ENCODE data around the gene RDH5.
A peak's percentile ranks its signal among the peaks of the same experiment; 100 is the strongest.

The RDH5 gene

DNA sequence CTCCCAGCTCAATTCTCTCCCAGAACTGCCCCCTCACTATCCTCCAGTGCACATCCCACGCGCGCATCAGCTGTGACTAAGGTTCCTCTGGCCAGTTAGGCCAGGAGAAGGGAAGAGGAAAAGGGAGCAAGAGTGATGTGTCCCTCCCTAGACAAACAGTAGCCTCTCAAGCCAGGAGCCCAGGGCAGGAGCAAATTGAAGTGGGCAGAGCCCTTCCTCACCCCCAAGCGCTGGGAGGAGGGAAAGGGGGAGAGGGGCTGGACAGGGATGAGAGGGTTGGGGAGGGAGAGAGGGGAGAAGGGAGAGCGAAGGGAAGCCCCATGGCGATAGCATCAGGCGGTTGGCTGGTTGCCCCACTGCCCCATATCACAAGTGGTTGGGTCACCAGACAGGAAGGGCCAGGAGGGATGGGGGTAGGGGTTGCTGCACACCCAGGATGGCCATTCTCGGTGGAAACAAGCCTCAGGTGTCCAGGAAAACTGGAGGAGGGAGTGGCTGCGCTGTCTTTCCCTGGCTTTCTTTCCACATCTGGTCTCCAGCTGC is 7.5 kb downstream of the RDH5 start:
- Histone ChIP-seq H3K4me3 (ENCODE audit: low read length) (peak overlapping the region; percentile 95), H3K9me3 (ENCODE audit: control insufficient read depth, low read length) (no peaks in the 10 kb centered on the region), H3K36me3 (ENCODE audit: control insufficient read depth, insufficient read depth, low read length) (peaks cover 31% of the 10 kb centered on the region), H3K9ac (ENCODE audit: low read length) (peak overlapping the region; percentile 97), H3K27me3 (ENCODE audit: control insufficient read depth, insufficient read depth, low read length) (no peaks in the 10 kb centered on the region), H3K4me1 (ENCODE audit: control insufficient read depth, insufficient read depth, low read length) (peaks cover 67% of the 10 kb centered on the region)

DNA sequence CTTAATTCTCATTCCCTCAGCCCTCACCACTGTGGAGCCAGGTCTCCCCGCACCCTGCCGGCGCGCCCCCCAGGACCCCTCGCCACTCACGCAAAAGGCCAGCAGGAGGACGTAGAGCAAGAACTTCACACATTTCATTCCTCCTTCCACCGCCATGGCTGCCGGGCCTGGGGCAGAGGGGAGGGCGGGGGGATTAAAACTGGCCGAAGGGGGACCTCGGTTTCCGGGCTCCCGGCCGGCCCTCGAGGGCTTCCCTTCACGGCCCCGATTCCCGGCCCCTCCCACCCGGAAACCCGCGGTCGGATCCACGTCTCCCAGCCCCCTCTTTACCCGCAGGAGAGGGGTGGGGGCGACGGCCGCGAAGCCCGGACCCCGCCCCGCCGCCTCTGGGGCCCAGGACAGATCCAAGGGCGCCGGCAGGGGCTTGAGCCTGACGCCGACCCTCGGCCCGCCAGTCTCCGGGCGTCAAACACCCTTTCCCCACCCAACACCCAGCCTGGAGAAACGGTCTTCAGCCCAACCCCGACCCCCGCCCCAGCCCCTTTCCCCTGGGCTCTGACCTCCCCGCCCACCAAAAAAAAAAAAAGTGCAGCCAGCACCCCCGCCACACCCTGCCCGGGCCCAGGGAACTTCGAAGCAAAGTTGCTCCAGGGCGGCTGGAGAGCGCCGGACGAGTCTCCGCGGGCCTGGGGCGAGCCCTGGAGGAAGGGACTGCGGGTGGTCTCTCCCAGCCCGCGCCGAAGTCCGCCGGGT is 8.2 kb downstream of the RDH5 start:
- Histone ChIP-seq H3K4me1 (ENCODE audit: control insufficient read depth, insufficient read depth, low read length) (peaks cover 61% of the 10 kb centered on the region), H3K9me3 (ENCODE audit: control insufficient read depth, low read length) (no peaks in the 10 kb centered on the region), H3K36me3 (ENCODE audit: control insufficient read depth, insufficient read depth, low read length) (peaks cover 31% of the 10 kb centered on the region), H3K27me3 (ENCODE audit: control insufficient read depth, insufficient read depth, low read length) (no peaks in the 10 kb centered on the region), H3K4me3 (ENCODE audit: low read length) (peak overlapping the region; percentile 99), H3K9ac (ENCODE audit: low read length) (peak overlapping the region; percentile 97)

DNA sequence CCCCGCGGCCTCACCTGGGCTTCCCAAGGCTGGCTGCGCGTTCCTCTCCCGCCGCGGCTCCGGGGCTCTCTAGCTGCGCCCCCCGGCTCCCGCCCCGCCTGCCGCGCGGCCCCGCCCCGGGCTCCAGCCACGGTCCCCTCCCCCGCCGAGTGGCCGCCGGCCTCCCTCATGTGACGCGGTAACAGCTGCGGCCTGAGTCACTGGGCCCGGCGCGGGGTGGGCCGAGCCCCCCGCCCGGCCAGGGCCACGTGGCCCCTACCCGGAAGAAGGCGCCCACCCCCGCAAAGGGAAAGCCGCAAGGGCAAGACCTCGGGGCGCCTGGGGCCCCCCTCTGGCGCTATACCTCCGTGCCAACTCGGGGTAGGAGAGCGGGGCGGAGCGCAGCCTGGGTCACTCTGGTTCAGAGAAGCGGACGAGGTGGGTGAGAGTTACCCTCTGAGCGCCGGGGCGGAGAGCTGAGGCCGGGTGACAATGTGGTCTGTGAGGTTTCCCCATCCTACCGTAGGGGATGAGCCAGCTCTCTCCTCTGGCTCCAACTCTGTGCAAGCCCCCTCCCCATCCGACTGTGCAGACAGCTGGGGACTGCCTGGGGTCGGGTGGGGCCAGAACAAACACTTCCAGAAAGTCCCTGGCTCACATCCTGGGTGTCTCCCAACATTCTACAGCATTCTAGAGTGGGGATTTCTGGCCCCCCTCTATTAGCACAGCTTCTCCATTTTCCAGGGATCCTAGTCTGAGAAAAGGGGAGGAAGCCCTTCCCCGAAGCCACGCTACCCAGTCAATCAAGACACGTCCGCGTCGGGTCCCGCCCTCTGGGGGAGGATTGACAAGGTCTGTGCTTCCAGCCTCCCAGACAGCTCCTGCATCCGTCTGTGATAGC is 9.0 kb downstream of the RDH5 start, which contains the start of gene CD63:
Gene CD63, minus strand, starts transcription at position 71 of the 880 bp plus-strand sequence. CDS start 668 bp downstream, outside the sequence.
- Histone ChIP-seq H3K4me3 (ENCODE audit: low read length) (peak within 1 kb of the TSS; percentile 99), H3K9me3 (ENCODE audit: control insufficient read depth, low read length) (no peaks in the 10 kb centered on the region), H3K36me3 (ENCODE audit: control insufficient read depth, insufficient read depth, low read length) (peaks cover 28% of the 10 kb centered on the region), H3K27me3 (ENCODE audit: control insufficient read depth, insufficient read depth, low read length) (no peaks in the 10 kb centered on the region), H3K9ac (ENCODE audit: low read length) (peak within 1 kb of the TSS; percentile 97), H3K4me1 (ENCODE audit: control insufficient read depth, insufficient read depth, low read length) (peaks cover 53% of the 10 kb centered on the region)

DNA sequence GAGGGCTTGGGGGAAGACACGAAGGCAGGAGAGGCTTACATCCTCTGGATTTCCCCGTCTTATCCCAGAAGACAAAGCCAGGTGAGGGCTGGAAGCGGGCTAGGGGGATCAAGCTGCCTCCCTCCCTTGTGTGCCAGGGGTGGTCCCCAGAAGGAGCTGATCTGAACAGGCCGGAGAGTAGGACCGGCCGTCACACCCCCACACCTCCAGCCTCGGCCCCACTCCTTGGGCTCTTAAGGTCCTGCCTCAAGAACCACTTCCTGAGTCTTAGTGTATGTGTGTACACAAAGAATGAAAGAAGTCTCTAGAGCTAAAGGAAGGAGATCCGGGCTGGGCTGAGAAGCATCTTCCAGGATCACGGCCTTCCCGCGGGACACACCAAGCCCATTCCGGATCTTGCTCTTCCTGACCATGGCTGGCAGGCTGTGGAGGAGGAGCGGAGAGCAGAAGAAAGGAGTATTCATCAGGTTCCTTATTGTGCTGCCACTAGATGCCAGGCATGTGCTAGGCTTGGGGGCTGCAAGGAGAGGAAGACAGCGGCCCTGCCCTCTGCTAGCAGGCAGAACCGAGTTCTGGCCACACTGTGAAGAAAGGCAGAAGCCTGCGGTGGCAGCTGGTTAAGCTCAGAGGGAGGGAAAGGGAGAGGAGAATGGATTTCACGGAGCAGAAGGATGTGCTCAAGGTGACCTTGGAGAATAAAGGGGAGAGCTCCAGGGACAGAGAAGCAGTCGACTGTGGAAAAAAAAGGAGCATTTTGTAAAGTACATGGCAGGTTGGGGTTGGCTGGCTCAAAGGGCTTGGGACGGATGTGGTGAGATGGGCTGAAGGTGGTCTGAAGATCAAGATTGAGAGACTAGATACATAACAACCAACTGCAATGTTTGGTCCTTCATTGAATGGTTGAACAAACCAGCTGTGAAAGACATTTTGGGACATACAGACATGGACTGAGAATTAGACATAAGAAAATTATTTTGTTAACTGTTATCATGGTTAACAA is 9.9 kb downstream of the RDH5 start:
- peak overlapping the region; percentile 97 for H3K9ac ChIP-seq (ENCODE audit: low read length)
- peak overlapping the region; percentile 99 for H3K4me3 ChIP-seq (ENCODE audit: low read length)
- no peaks in the 10 kb centered on the region for H3K27me3 ChIP-seq (ENCODE audit: control insufficient read depth, insufficient read depth, low read length)
- no peaks in the 10 kb centered on the region for H3K9me3 ChIP-seq (ENCODE audit: control insufficient read depth, low read length)
- H3K36me3 ChIP-seq (ENCODE audit: control insufficient read depth, insufficient read depth, low read length) = peaks cover 19% of the 10 kb centered on the region
- peaks cover 44% of the 10 kb centered on the region for H3K4me1 ChIP-seq (ENCODE audit: control insufficient read depth, insufficient read depth, low read length)

DNA sequence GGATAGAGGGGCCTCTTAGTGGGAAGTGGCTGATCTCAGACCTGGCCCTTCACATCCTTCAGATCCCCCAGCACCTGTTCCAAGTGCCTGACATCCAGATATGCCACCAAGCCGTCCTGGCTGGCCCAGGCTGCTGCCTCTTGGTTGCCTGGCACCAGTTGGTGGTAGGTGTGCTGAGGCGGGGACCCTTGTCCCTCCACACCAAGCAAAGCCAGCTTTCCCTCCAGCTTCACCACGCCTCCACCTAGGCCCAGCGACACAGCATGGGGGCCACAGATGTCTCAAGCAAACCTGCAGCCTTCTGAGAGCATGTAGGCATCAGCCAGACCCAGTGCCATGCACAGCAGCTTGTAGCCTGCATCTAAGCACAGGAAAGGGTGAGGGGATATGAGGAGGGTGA is 12.1 kb downstream of the RDH5 start:
- Histone ChIP-seq H3K9ac (ENCODE audit: low read length) (no peak overlapping the region), H3K36me3 (ENCODE audit: control insufficient read depth, insufficient read depth, low read length) (no peaks in the 10 kb centered on the region), H3K4me3 (ENCODE audit: low read length) (no peak overlapping the region), H3K27me3 (ENCODE audit: control insufficient read depth, insufficient read depth, low read length) (no peaks in the 10 kb centered on the region), H3K9me3 (ENCODE audit: control insufficient read depth, low read length) (no peaks in the 10 kb centered on the region), H3K4me1 (ENCODE audit: control insufficient read depth, insufficient read depth, low read length) (peaks cover 26% of the 10 kb centered on the region)

DNA sequence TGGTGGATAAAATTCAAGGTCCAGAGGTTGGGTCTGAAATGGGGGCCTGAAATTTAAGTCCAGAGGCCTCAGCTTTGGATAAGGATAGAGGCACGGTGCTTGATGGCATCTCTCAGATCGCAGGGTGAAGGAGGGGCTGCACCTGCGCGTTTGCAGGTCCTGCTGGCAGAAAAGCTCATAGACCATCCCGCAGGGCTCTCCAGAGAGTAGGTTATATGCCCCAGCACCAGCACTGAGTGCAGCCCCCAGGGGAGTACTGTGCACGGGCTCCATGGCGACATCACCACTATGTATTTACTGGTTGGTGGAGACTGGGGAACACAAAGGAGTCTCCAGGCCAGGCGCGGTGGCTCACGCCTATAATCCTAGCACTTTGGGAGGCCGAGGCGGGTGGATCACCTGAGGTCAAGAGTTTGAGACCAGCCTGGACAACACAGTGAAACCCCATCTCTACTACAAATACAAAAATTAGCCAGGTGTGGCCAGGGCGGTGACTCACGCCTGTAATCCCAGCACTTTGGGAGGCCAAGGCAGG is 12.9 kb downstream of the RDH5 start:
- Histone ChIP-seq H3K4me3 (ENCODE audit: low read length) (no peak overlapping the region), H3K9me3 (ENCODE audit: control insufficient read depth, low read length) (no peaks in the 10 kb centered on the region), H3K4me1 (ENCODE audit: control insufficient read depth, insufficient read depth, low read length) (peaks cover 26% of the 10 kb centered on the region), H3K36me3 (ENCODE audit: control insufficient read depth, insufficient read depth, low read length) (no peaks in the 10 kb centered on the region), H3K27me3 (ENCODE audit: control insufficient read depth, insufficient read depth, low read length) (no peaks in the 10 kb centered on the region), H3K9ac (ENCODE audit: low read length) (no peak overlapping the region)

DNA sequence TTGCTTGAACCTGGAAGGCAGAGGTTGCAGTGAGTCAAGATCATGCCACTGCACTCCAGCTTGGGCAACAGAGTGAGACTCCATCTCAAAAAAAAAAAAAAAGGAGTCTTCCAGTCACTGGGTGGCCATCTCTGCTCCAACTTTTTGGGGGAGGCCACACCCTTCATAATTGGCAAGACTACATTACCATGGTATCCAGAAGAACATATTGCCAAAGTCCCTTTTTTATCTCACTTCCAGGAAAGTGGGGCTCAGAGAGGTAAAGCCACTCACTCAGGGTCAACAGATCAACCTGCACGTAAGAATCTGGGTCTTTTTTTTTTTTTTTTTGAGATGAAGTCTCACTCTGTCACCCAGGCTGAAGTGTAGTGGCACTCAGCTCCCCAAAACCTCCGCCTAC is 13.7 kb downstream of the RDH5 start:
- no peaks in the 10 kb centered on the region for H3K9me3 ChIP-seq (ENCODE audit: control insufficient read depth, low read length)
- peaks cover 29% of the 10 kb centered on the region for H3K4me1 ChIP-seq (ENCODE audit: control insufficient read depth, insufficient read depth, low read length)
- no peak overlapping the region for H3K9ac ChIP-seq (ENCODE audit: low read length)
- H3K36me3 ChIP-seq (ENCODE audit: control insufficient read depth, insufficient read depth, low read length) = no peaks in the 10 kb centered on the region
- no peaks in the 10 kb centered on the region for H3K27me3 ChIP-seq (ENCODE audit: control insufficient read depth, insufficient read depth, low read length)
- H3K4me3 ChIP-seq (ENCODE audit: low read length) = no peak overlapping the region

DNA sequence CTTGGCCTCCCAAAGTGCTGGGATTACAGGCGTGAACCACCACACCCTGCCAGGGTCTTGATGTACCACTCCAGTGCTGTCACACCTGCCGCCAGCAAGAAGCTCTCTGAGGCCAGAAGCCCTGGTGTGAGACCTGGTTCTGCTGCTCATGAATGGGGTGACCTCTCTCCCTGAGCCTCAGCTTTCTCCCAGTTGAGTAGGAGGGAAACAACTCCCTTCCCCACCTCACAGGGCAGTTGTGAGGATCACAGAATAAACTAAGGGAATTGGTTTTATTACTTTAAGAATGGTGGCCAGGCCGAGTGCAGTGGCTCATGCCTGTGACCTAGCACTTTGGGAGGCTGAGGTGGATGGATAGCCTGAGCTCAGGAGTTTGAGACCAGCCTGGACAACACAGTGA is 14.4 kb downstream of the RDH5 start:
- H3K27me3 ChIP-seq (ENCODE audit: control insufficient read depth, insufficient read depth, low read length) = no peaks in the 10 kb centered on the region
- peaks cover 24% of the 10 kb centered on the region for H3K4me1 ChIP-seq (ENCODE audit: control insufficient read depth, insufficient read depth, low read length)
- no peaks in the 10 kb centered on the region for H3K9me3 ChIP-seq (ENCODE audit: control insufficient read depth, low read length)
- no peak overlapping the region for H3K9ac ChIP-seq (ENCODE audit: low read length)
- no peak overlapping the region for H3K4me3 ChIP-seq (ENCODE audit: low read length)
- H3K36me3 ChIP-seq (ENCODE audit: control insufficient read depth, insufficient read depth, low read length) = no peaks in the 10 kb centered on the region

DNA sequence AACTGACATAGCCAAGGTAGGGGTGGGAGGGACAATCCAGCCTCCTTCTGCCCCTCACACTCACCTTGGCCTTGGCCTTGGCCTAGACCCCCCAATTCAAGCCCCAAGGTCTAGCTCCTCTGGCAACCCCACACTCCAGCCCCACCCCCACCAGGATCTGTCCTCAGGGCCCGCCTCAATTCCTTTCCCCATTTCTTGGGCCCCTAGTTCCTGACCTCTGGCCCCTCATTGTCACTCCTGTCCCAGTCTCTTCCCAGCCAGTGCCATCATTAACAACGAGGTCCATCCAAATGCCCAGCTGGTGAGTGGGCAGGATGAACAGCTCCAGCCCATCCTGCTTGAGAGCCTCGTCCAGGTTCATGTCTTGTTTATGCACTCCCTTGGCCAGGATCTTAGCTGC is 15.9 kb downstream of the RDH5 start:
- no peaks in the 10 kb centered on the region for H3K27me3 ChIP-seq (ENCODE audit: control insufficient read depth, insufficient read depth, low read length)
- peaks cover 14% of the 10 kb centered on the region for H3K4me1 ChIP-seq (ENCODE audit: control insufficient read depth, insufficient read depth, low read length)
- H3K36me3 ChIP-seq (ENCODE audit: control insufficient read depth, insufficient read depth, low read length) = no peaks in the 10 kb centered on the region
- no peak overlapping the region for H3K4me3 ChIP-seq (ENCODE audit: low read length)
- H3K9ac ChIP-seq (ENCODE audit: low read length) = no peak overlapping the region
- H3K9me3 ChIP-seq (ENCODE audit: control insufficient read depth, low read length) = no peaks in the 10 kb centered on the region

DNA sequence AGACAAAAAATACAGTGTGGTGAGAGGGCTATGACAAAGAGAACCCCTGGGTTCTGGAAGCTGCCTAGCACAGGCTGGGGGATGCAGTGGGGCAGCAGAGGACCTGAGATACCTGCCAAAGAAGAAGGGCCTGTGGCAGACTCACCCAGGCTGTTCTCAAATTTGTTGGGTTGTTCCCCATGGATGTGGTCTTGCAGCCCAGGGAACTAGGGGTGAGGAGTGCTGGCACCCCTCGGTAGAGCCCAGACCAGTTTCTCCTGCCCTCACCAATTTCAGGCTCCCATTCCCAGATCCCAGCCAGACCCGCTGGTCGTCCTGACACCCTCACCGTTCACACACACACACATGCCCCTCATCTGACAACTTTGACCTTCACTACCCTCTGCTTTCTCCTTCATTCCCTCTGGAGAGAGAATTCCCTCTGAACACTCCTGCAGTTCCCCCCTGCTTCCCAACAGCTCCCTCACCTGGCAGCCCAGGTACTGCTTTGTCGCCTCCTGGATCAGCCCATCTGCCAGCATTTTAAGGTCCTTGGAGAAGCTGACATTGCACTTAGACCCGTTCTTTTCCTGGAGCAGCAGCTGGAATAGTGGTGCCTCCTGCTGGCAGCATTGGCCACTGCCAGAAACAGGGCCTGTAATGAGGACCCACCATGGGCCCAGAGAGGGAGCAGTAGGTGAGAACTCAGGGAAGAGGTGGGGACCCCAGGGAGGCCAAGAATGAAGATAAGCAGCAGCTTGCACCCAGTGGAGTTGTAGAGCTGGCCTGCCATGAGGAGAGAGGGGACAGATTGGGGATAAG is 16.8 kb downstream of the RDH5 start:
- H3K36me3 ChIP-seq (ENCODE audit: control insufficient read depth, insufficient read depth, low read length) = no peaks in the 10 kb centered on the region
- H3K9ac ChIP-seq (ENCODE audit: low read length) = no peak overlapping the region
- no peak overlapping the region for H3K4me3 ChIP-seq (ENCODE audit: low read length)
- H3K9me3 ChIP-seq (ENCODE audit: control insufficient read depth, low read length) = no peaks in the 10 kb centered on the region
- H3K4me1 ChIP-seq (ENCODE audit: control insufficient read depth, insufficient read depth, low read length) = peaks cover 14% of the 10 kb centered on the region
- H3K27me3 ChIP-seq (ENCODE audit: control insufficient read depth, insufficient read depth, low read length) = peaks cover 4% of the 10 kb centered on the region

All from mucosa of stomach (tissue), 1 donor.